ENCODE results near the gene PHF10.
"Not testable (repeated sequence)": the region's sequence is repeated elsewhere in the genome, so short reads cannot be mapped to it uniquely, and the experiment has no call there.

The PHF10 gene

GRCh38 chr6:169722362-169723199 lies 1.7 kb downstream of the PHF10 start:
- DNase-seq: peak; percentile 35

- DNase-seq: no peak
Observed at GRCh38 chr6:169720207-169720855, 4.0 kb downstream of the PHF10 start.

- no peak for DNase-seq
Observed at GRCh38 chr6:169719117-169719516, 5.2 kb downstream of the PHF10 start.

GRCh38 chr6:169714595-169714994 lies 9.7 kb downstream of the PHF10 start:
- DNase-seq: no peak

- DNase-seq: no peak
Observed at GRCh38 chr6:169714178-169714577, 10.1 kb downstream of the PHF10 start.

- DNase-seq: no peak
Observed at GRCh38 chr6:169710009-169710408, 14.3 kb downstream of the PHF10 start.

- no peak for DNase-seq
Observed at GRCh38 chr6:169709293-169709692, 15.0 kb downstream of the PHF10 start.

GRCh38 chr6:169707772-169708171 lies 16.5 kb downstream of the PHF10 start:
- no peak for DNase-seq

GRCh38 chr6:169702840-169703246 lies 21.5 kb downstream of the PHF10 start:
- DNase-seq: no peak

GRCh38 chr6:169701954-169702839 lies 22.1 kb downstream of the PHF10 start, which contains the start of the genes C6orf120 and WDR27:
TSS of gene C6orf120 (plus strand) at chr6:169702126. CDS start at chr6:169702460, 334 bp downstream.
TSS of gene WDR27 (minus strand) at chr6:169702029. CDS start at chr6:169689005, 13,024 bp downstream.
- peak; percentile 99 for DNase-seq

- DNase-seq: peak; percentile 16
Observed at GRCh38 chr6:169701311-169701953, 22.9 kb downstream of the PHF10 start.

GRCh38 chr6:169700296-169700695 lies 24.0 kb downstream of the PHF10 start:
- DNase-seq: no peak

GRCh38 chr6:169697115-169697514 lies 27.2 kb downstream of the PHF10 start:
- DNase-seq: not testable (repeated sequence)

GRCh38 chr6:169695131-169695530 lies 29.2 kb downstream of the PHF10 start:
- DNase-seq: no peak

- no peak for DNase-seq
Observed at GRCh38 chr6:169692516-169692915, 31.8 kb downstream of the PHF10 start.

- no peak for DNase-seq
Observed at GRCh38 chr6:169691260-169691659, 33.0 kb downstream of the PHF10 start.

GRCh38 chr6:169689287-169689686 lies 35.0 kb downstream of the PHF10 start:
- DNase-seq: no peak

GRCh38 chr6:169685860-169686259 lies 38.4 kb downstream of the PHF10 start:
- no peak for DNase-seq

- DNase-seq: no peak
Observed at GRCh38 chr6:169684056-169684455, 40.2 kb downstream of the PHF10 start.

GRCh38 chr6:169678342-169678741 lies 46.0 kb downstream of the PHF10 start:
- no peak for DNase-seq

GRCh38 chr6:169677096-169677495 lies 47.2 kb downstream of the PHF10 start:
- no peak for DNase-seq

GRCh38 chr6:169675011-169675410 lies 49.3 kb downstream of the PHF10 start:
- no peak for DNase-seq

- DNase-seq: no peak
Observed at GRCh38 chr6:169671563-169671962, 52.7 kb downstream of the PHF10 start.

All from stimulated activated CD4-positive, alpha-beta T cell treated with anti-CD3 and anti-CD28 coated beads, Interleukin-4, amount 100 ng/mL, for 24 hours (primary cell).